Fibroblast of villous mesenchyme (primary cell): ENCODE results near the gene PLAAT2. TPM values are rescaled to one million over a fixed set of nuclear protein-coding genes. Genes with fewer than 3 reads are reported as not detected.
"Not testable (repeated sequence)": the region's sequence is repeated elsewhere in the genome, so short reads cannot be mapped to it uniquely, and the experiment has no call there.

ENCODE experiments used
- DNase-seq: peaks from one replicate; pipeline ENCODE4 v3.0.0-alpha.2; 2010; ENCODE audit warnings: low read depth
- H3K4me3 ChIP-seq: 2 replicates; pipeline ENCODE4 v1.5.1; 2011; ENCODE audit warnings: low read depth, mild to moderate bottlenecking, low read length
- total RNA-seq: library from RNA; depleted of rRNA; stranded (reverse); fragments of >200 nt; gene quantifications from 2 replicates; pipeline ENCODE4 v1.2.3, GENCODE V29; 2012
- TF ChIP-seq, protein P1 (sequence below): IDR thresholded peaks from 2 replicates; pipeline ENCODE4 v1.5.1; 2012; ENCODE audit warnings: low read depth, mild to moderate bottlenecking, low read length; ENCODE audit not compliant: insufficient read depth

PLAAT2 gene
- total RNA-seq, 1 donor: not detected

GRCh38 chr11:63548178-63548577, 15.0 kb downstream of the PLAAT2 start:
- TF ChIP-seq, protein P1, sequence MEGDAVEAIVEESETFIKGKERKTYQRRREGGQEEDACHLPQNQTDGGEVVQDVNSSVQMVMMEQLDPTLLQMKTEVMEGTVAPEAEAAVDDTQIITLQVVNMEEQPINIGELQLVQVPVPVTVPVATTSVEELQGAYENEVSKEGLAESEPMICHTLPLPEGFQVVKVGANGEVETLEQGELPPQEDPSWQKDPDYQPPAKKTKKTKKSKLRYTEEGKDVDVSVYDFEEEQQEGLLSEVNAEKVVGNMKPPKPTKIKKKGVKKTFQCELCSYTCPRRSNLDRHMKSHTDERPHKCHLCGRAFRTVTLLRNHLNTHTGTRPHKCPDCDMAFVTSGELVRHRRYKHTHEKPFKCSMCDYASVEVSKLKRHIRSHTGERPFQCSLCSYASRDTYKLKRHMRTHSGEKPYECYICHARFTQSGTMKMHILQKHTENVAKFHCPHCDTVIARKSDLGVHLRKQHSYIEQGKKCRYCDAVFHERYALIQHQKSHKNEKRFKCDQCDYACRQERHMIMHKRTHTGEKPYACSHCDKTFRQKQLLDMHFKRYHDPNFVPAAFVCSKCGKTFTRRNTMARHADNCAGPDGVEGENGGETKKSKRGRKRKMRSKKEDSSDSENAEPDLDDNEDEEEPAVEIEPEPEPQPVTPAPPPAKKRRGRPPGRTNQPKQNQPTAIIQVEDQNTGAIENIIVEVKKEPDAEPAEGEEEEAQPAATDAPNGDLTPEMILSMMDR: no peak
- H3K4me3 ChIP-seq: no peak overlapping the region
- DNase-seq: peak; percentile 94

DNA sequence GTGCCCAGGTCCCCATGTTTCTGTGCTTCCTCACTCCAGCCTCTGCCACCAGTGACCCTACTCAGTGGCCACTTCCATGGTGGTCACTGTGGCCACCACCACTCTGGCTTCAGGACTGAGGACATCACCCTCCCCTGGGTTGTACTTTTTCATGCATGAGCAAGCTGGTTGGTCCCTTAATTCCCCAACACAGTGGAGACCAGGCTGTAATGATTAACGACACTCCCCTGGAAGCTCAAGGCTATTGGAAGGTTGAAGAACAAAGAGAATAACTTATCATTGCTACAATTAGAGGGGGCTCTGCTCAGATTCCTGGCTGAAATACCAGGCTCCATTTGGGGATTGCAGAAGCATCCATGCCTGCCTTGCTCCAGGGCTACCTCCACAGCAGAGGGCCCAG, 16.1 kb downstream of the PLAAT2 start:
- no peak for DNase-seq
- TF ChIP-seq, protein P1: no peak
- H3K4me3 ChIP-seq: no peak overlapping the region

GRCh38 chr11:63543711-63544110, 19.5 kb downstream of the PLAAT2 start:
- no peak for DNase-seq
- no peak overlapping the region for H3K4me3 ChIP-seq
- TF ChIP-seq, protein P1: no peak

- H3K4me3 ChIP-seq, DNase-seq: not testable (repeated sequence)
Observed at GRCh38 chr11:63542506-63542905, 20.7 kb downstream of the PLAAT2 start.

DNA sequence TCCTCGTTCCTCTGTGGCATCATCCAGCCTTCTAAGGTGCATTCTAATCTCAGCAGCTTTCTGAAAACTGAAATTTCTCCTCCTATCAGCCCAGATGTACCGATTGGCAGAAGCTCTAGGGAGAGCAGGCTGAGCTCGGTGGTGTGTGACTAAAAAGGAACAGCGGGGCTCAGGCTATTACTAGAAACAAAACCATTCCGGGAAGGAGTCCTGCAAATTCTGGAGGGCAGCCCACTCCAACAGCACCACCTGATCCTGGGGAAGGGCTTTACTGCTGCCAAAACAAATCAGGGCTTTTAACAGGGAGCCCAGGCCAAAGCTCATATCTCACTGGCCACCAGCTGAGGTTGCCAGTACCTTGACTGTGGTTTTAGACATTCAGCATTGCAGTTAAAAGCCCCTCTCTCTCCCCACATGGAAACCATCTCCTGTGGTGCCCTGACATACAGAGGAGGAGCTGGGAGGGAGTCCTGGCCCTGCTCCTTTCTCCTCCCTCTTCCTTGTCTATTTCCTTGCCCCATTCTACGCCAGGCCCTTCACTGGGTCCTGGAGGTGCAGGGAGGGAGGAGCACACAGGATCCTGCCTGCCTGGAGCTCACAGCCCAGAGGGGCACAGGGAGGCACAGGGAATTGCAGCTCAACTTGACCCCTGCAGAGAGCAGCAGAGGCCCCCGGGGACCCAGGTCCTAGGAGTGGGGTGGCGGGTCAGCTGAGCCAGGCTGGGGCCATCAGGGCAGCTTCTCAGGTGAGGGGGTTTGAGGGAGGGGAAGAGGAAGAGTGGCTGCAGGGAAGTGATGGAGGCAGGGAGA, 25.7 kb downstream of the PLAAT2 start:
- H3K4me3 ChIP-seq: peak overlapping the region; percentile 50
- TF ChIP-seq, protein P1: no peak
- DNase-seq: peak; percentile 77

DNA sequence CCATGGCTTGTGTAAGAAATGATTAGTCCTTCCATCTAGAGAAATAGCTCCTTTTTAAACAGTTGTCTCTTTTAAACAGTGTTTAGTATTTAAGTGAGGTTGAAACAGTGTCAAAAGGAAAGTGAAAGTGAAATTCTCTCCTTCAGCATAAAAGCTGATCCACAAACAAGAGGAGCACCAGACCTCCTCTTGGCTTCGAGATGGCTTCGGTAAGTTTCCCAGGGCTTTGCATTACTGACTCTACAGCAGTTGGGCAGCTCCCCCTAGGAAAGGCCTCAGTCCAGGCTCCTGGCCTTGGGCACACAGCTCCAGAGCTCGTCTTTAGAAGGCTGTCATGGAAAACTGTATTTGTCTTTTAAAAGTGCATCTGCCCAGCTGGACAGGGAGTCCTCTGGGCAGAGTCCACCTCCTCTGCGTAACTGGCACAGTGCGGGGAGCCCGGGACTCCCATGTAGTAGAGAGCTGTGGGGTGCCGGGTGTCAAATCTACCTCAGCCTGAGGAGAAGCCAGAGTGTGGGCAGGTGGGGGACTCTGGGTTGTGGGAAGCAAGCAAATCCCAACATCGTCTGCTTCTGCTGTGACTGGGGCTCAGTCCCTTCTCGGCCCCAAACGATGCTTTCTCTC, 26.4 kb downstream of the PLAAT2 start, which contains the start of gene PLAAT4:
Gene PLAAT4 (plus strand): TSS at position 140 of the 624 bp plus-strand sequence. CDS start 61 bp downstream, at position 201.
- peak within 1 kb of the TSS; percentile 50 for H3K4me3 ChIP-seq
- TF ChIP-seq, protein P1: no peak
- peak; percentile 89 for DNase-seq

DNA sequence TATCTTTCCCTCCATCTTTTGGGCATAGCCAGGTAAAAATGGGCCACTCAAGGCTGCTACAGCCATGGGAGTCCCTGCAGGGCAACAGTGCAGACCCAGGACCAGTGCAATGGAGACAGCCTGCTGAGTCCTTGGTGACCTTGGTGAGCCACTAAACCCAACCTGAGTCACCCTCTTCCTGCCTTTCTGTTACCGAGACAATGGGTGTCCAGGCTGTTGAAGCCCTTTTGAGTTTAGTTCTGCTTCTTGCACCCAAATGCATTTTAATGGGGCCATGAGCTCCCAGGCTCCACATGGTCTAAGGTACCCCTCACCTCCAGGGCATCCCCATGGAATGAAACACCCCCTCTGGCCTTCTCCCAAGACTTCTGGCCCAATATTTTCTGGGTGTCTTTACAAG, 27.4 kb downstream of the PLAAT2 start:
- DNase-seq: no peak
- TF ChIP-seq, protein P1: no peak
- no peak overlapping the region for H3K4me3 ChIP-seq
